ENCODE data around the gene FMN1.

The FMN1 gene

GRCh38 chr15:32919749-32920414, 274.6 kb downstream of the FMN1 start:
- peaks cover 23% of the 10 kb centered on the region for H3K4me1 Mint-ChIP-seq
- no peak overlapping the region for H3K27ac Mint-ChIP-seq
- no peak for DNase-seq
- TF ChIP-seq CTCF (IDR thresholded peaks at IDR 0.05) = no peak
- H3K27me3 Mint-ChIP-seq (ENCODE audit: low read depth, poor library complexity) = peaks cover 6% of the 10 kb centered on the region
- H3K4me3 Mint-ChIP-seq = no peak overlapping the region
- no peaks in the 10 kb centered on the region for H3K9me3 Mint-ChIP-seq
- H3K36me3 Mint-ChIP-seq (ENCODE audit: low read depth) = peaks cover 27% of the 10 kb centered on the region

GRCh38 chr15:32918547-32918946, 276.0 kb downstream of the FMN1 start:
- no peaks in the 10 kb centered on the region for H3K9me3 Mint-ChIP-seq

GRCh38 chr15:32910839-32911238, 283.7 kb downstream of the FMN1 start:
- DNase-seq = no peak
- peaks cover 4% of the 10 kb centered on the region for H3K36me3 Mint-ChIP-seq (ENCODE audit: low read depth)
- no peak for TF ChIP-seq CTCF (IDR thresholded peaks at IDR 0.05)
- no peak overlapping the region for H3K27ac Mint-ChIP-seq
- no peaks in the 10 kb centered on the region for H3K9me3 Mint-ChIP-seq
- peaks cover 5% of the 10 kb centered on the region for H3K27me3 Mint-ChIP-seq (ENCODE audit: low read depth, poor library complexity)
- H3K4me1 Mint-ChIP-seq = peaks cover 62% of the 10 kb centered on the region
- H3K4me3 Mint-ChIP-seq = no peak overlapping the region

More at GRCh38 chr15:32918547-32918946, 276.0 kb downstream of the FMN1 start:
- Mint-ChIP-seq H3K27ac (peak overlapping the region; percentile 53), H3K27me3 (ENCODE audit: low read depth, poor library complexity) (peaks cover 6% of the 10 kb centered on the region), H3K36me3 (ENCODE audit: low read depth) (peaks cover 19% of the 10 kb centered on the region), H3K4me3 (no peak overlapping the region), H3K4me1 (peaks cover 24% of the 10 kb centered on the region)
- no peak for TF ChIP-seq CTCF (IDR thresholded peaks at IDR 0.05)
- no peak for DNase-seq

- H3K4me1 Mint-ChIP-seq = peaks cover 61% of the 10 kb centered on the region
- no peak overlapping the region for H3K27ac Mint-ChIP-seq
- DNase-seq = no peak
- peaks cover 5% of the 10 kb centered on the region for H3K27me3 Mint-ChIP-seq (ENCODE audit: low read depth, poor library complexity)
- no peak overlapping the region for H3K4me3 Mint-ChIP-seq
- no peaks in the 10 kb centered on the region for H3K36me3 Mint-ChIP-seq (ENCODE audit: low read depth)
- TF ChIP-seq CTCF (IDR thresholded peaks at IDR 0.05) = no peak
- H3K9me3 Mint-ChIP-seq = no peaks in the 10 kb centered on the region
Observed at GRCh38 chr15:32909431-32909830, 285.1 kb downstream of the FMN1 start.

- Mint-ChIP-seq H3K36me3 (ENCODE audit: low read depth) (peaks cover 4% of the 10 kb centered on the region), H3K4me1 (peaks cover 66% of the 10 kb centered on the region), H3K27ac (no peak overlapping the region), H3K4me3 (no peak overlapping the region), H3K9me3 (no peaks in the 10 kb centered on the region), H3K27me3 (ENCODE audit: low read depth, poor library complexity) (peaks cover 5% of the 10 kb centered on the region)
- TF ChIP-seq CTCF (IDR thresholded peaks at IDR 0.05) = no peak
- DNase-seq = no peak
Observed at GRCh38 chr15:32908872-32909271, 285.6 kb downstream of the FMN1 start.

- H3K9me3 Mint-ChIP-seq = no peaks in the 10 kb centered on the region
- peaks cover 9% of the 10 kb centered on the region for H3K36me3 Mint-ChIP-seq (ENCODE audit: low read depth)
- TF ChIP-seq CTCF (IDR thresholded peaks at IDR 0.05) = no peak
- DNase-seq = peak; percentile 6
- H3K27ac Mint-ChIP-seq = no peak overlapping the region
- H3K4me1 Mint-ChIP-seq = peaks cover 69% of the 10 kb centered on the region
- no peak overlapping the region for H3K4me3 Mint-ChIP-seq
- H3K27me3 Mint-ChIP-seq (ENCODE audit: low read depth, poor library complexity) = peaks cover 5% of the 10 kb centered on the region
Observed at GRCh38 chr15:32908135-32908801, 286.2 kb downstream of the FMN1 start.

Data from nephron progenitor cell (in vitro differentiated cells).